COLO829 (cell line): Measurements from ENCODE around the gene CCL27.

ENCODE experiments used
- DNase-seq: peaks from one replicate; pipeline ENCODE4 v3.0.0; 2012; ENCODE audit warnings: low spot score

The CCL27 gene

DNA sequence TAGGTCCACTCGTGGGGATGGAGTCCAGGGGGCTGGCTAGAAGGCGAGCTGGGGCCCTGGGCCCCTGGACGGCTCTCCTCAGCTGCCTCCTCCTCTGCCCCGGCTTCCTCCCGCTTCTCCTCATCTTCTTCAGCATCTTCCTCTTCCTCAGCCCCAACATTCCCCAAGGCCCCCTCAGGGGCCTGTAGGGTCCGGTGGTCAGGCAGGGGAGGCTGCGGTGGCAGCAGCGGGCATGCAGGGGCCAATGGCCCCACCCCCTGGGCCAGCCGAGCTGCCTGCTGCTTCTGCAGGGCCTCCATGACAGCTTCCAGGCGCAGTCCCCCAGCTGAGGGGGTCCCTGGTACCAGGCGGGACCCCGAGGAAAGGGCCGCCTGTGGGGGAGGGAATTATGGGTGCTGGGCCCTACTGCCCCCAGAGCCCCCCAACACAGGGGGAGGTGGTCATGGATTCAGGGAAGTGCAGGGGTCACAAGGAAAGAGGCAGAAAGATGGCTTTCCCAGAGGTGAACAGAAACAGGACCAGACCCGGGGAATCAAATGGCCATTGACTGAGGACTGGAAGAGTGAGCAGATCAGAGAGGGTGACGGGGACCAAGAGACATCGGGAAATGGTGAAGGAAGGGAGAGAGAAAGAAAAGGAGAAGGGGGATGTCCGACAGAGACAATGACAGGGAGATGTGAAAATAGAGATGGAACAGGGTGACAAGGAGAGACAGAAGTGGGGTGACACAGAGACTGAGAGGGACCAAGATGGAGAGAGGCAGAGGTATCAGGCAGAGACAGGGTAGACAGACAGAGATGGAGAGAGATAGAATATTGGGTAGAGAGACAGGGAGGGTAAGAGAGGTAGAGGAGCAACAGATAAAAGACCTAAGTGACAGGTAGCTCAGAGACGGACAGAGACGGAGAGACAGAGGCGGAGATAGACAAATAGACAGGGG lies 34.5 kb downstream of the CCL27 start:
- DNase-seq = no peak

DNA sequence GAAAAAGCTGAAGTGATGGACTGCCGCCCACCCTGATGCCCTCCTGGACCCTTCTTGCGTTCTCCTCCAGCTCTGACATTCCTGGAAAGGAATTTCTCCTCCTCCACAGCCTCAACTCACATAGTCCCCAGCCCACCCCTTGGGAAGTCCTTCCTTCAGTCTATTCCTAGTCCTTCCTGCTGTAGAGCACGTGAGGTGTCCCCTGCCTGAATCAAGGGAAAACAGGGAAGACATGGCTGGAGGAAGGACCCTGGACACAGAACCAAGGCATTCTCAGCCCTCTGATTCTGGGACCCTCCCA lies 37.3 kb downstream of the CCL27 start:
- no peak for DNase-seq

DNA sequence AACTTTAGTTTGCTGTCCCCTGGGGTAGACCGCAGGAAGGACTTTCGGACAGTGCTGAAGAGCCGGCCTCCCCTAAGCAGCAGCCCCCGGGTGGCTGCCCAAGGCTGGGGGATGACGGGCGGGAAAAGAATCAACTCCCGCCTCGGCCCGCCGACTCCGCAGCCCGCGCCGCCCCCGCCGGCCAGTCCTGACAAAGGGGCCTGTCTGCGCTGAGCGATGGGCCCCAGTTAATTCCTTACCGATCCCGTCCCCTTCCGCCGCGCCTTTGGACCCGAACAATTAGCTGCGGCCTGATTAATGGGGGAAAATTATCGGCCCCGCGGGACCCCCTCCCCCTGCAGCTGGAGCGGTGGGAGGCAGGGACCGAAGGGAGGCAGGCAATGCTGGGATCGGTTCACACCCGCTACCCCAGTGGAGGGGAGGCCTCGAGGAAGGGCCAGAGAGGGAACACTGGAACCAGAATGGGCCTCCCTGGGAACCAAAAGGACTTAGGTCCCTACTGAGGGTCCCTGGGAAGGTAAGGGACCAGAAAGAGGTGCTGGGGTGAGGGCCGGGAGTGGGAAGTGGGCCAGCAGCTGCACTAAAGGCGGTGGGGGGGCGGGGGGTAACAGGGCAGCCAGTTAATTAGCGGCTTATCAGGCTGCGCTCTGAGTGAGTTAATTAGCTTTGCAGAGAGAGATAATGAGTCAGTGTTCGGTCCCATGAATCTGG lies 37.8 kb downstream of the CCL27 start:
- no peak for DNase-seq

- DNase-seq = no peak
Measured at GRCh38 chr9:34623374-34624235, 38.9 kb downstream of the CCL27 start.

DNA sequence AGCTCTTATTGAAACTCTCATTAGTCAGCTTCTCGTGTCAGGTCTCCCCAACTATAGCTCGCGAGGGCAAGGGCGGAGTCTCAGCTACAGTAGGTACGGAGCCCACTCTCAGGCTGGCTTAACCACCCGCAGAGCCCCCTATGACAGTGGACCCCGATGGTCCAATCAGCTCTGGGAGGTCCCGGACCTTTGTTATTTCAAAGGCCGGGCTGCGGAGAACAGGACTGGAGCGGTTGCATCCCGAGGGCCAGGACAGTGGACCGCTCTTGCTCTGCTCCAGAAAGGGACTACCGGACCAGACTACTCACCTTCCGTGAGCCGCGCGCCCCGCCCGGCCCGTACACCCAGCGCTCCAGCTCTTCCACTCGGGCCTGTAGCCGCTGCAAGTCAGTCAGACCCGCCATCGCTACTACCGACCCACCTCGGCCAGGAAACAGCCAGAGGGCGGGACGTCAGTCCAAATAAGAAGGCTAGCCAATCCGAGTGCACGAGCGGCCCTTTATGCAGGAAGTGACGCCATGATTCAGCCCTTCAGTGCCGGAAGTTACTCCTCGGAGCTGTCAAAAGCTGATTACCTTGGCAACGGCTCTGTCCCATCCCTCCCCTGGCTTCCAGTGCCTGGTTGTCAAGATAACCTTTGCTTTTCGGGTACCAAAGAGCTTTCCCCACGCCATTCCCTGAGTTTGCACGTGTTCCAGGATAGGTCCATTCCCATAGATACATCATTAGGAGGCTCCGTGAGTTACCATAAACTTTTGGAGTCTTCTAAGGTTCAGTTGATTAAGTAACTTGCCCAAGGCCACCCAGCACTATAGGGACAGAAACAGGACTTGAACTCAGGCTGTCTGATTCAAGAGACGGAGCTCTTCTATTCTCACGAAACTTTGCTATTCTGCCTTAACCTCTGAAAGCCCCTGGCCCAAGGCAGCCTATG lies 42.1 kb downstream of the CCL27 start, which contains the start of gene DCTN3:
Gene DCTN3 (minus strand): TSS at position 435 of the 934 bp plus-strand sequence. CDS start 31 bp downstream, at position 404.
- DNase-seq = peak; percentile 97

- DNase-seq = no peak
Measured at GRCh38 chr9:34615132-34615531, 47.3 kb downstream of the CCL27 start.

DNA sequence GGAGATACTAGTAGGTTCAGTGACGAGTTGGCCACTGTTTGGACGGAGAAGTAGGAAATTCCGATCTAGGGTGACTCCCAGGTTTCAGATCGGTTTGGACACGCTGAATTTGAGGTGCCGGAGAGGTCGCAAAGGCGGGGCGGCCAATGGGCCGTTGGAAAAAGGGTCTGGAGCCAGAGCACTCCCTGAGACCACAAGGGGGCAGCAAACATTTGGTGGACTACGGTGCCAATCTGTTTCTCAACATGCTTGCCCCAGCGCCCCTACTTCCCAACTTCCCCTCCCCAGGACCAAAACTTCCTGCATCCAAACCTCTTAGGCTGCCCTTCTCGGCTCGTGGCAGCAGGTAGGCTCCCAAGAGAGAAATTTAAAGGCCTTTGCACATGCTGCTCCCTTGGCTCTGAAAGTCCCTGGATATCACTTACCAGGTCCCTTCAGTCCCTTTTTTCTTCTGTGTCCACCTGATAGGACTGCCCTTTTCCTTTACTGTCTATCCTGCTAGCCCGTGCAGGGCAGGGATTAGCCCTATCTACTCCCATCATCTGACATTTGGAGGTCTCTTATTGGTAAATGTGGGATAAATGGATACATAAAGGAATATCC lies 49.6 kb downstream of the CCL27 start:
- peak; percentile 88 for DNase-seq
